Effector CD4-positive, alpha-beta T cell (primary cell): Measurements from ENCODE around the gene PGF.

Source experiments
- DNase-seq: peaks from one replicate; pipeline ENCODE4 v3.0.0-alpha.2; 2020

PGF gene

DNA sequence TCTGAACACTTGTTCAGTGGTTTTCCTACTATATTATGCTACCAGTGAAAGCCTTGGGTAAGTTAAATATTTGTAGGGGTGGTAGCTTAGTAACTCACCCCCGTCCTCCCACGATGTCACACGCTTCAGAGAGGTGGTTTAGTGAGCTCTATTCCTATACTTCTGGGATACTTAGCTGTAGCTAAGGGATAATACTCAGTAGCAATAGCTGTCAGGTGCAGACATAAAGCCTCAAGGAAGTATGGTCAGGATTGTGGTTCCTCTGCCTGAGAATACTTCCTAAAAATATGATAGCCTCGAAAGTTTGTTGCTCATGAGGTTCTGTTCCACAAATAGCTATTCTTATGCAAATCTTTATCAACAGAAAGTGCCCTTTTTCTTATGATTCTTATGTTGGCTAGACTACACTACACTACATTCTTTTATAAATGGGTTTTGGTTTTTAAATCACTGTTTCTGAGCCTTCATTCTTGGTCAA is 61.7 kb downstream of the PGF start:
- DNase-seq: no peak

DNA sequence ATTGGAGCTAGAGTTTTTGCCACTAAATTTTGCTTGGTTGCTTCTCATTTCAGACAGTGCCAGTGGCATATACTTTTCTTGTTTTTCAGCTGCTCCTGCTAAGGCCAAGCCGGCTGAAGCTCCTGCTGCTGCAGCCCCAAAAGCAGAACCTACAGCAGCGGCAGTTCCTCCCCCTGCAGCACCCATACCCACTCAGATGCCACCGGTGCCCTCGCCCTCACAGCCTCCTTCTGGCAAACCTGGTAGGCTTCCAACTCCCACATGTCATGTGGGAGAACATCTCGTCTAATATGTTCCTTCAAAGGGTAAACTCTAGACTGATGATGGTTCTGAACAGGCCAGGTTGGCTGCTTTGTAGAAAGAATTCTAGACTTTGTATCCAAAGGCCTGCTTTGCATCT is 62.7 kb downstream of the PGF start:
- DNase-seq: no peak

DNA sequence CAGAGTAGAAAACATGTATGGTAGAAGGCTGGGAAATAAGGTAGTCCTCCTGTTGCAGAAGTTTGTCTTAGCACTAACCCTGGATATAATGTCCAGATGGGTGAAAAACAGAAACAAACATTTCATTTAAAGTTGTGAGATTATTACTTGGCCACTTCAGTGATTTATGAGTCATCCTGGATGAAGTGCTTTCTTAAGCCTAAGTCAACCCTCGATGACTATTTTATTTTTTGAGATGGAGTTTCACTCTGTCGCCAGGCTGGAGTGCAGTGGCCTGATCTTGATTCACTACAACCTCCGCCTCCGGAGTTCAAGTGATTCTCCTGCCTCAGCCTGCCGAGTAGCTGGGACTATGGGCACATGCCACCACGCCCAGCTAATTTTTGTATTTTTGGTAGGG is 63.5 kb downstream of the PGF start:
- DNase-seq: no peak
